NCI-H510A treated with DMSO at 0.1 percent for 48 hours (cell line): Measurements from ENCODE around the gene THRA.

ENCODE experiments used
- DNase-seq: peaks from one replicate; lab custom pipeline; 2025; lab: John Stamatoyannopoulos, UW

Gene THRA

DNA sequence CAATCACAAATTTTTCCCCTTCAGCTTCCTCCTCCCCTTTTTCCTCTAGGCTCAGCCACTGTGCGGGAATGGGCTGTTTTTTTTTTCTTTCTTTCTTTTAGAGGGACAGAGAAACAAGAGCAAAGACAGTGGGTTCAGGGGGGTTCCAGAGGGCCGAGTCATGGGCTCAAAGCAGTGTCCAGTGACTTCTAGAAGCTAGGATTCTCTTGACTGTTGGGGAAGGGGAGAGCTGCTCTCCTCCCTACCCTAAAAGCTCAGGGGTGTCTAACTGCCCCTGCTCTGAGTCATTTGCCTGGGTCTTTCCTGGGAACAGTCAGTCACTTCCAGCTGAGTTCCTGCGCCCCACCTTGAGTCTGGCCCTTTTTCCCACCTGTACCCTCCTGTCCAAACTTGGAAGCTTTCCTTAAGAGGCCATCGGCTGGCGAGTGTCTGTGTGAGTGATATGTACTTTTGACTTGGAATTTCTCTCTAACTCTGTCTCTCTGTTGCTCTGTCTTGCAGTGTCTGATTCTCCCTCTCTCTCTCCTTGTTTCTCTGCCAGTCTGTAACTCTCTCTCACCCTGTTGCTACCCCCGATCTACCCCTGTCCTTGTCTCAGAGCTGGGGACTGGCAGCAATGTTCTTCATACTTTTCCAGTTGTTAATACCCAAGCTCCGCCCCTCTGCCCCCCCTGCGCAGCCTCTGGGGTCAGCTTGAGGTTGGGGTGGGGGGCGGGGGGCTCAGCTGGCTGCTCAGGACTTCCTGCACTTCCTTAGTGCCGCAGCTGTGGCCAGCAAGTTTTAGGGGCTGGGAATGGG is 2.4 kb downstream of the THRA start:
- no peak for DNase-seq

DNA sequence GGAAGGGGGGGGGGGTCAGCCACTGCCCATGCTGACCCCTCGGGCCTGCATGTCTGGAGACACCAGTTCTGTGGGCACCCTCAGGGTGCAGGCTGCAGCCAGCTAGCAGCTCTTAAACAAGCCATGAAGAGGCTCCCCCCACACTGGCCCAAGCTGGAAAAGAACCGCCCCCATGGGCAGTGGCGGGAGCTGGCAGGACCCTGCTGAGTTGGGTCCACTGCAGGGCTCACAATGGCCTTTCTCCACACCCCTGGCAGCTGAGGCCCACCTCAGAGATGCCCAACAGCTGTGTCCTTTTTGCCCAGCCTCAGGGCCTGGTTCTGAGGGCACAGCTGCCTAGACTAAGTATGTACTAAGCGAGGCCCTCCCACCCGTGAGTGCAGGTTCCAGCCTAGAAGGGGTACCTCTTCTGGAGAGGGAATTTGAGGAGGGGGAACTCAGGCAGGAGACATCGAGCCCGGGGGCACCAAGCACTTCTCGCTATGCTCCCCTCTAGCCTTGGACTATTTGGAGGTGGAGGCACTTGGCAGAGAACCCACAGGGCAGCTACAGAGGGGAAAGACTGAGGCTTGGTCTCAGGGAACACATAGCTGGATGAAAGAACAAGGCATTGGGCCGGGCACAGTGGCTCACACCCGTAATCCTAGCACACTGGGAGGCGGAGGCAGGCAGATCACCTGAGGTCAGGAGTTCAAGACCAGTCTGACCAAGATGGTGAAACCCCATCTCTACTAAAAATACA is 3.2 kb downstream of the THRA start:
- no peak for DNase-seq

DNA sequence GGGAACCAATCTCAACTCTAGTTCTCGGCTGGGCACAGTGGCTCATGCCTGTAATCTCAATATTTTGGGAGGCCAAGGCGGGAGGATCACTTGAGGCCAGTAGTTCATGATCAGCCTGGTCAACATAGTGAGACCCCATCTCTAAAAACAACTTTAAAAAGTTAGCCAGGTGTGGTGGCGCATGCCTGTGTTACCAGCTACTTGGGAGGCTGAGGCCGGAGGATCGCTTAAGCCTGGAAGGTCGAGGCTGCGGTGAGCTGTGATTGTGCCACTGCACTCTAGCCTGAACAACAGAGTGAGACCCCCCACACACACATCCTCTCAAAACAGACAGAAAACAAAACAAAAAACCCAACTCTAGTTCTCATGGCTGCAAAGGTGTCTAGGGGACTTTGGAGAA is 4.9 kb downstream of the THRA start:
- DNase-seq: no peak

DNA sequence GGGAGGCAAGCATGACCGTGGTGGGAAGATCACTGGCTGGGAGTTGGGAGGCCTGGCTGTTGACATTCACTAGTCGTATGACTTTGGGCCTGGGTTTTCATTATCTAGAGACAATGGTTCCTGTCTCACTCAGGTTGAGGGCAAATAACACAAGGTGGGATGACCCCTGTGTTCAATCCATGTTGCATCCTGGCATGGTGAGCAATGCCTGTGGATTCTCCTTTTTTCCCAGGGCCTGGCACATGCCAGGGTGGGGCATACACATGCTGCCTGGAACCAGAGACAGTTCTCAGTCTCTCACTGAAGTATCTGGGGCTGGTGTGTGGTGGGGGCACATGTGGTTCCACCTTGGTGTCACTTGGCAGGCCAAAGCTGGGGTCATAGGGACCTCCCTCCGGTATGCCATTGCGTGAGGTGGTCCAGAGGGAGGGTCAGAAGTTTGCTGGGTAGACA is 5.4 kb downstream of the THRA start:
- no peak for DNase-seq

DNA sequence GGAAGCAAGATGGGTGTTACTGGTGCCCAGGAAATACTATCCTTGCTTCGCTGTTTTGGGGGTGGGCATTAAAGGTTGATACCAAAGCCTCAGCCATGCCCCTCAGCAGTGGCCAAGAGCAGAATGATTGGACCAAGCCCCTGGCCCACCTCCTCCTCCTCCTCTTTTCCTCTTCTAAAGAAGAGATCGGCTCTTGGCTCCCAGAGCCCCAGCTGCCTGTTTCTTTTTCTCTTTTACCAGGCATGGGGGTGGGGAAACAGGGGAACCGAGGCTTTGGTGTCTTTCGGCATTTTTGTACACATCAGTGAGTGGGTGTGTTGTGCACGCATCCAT is 5.8 kb downstream of the THRA start:
- DNase-seq: no peak

DNA sequence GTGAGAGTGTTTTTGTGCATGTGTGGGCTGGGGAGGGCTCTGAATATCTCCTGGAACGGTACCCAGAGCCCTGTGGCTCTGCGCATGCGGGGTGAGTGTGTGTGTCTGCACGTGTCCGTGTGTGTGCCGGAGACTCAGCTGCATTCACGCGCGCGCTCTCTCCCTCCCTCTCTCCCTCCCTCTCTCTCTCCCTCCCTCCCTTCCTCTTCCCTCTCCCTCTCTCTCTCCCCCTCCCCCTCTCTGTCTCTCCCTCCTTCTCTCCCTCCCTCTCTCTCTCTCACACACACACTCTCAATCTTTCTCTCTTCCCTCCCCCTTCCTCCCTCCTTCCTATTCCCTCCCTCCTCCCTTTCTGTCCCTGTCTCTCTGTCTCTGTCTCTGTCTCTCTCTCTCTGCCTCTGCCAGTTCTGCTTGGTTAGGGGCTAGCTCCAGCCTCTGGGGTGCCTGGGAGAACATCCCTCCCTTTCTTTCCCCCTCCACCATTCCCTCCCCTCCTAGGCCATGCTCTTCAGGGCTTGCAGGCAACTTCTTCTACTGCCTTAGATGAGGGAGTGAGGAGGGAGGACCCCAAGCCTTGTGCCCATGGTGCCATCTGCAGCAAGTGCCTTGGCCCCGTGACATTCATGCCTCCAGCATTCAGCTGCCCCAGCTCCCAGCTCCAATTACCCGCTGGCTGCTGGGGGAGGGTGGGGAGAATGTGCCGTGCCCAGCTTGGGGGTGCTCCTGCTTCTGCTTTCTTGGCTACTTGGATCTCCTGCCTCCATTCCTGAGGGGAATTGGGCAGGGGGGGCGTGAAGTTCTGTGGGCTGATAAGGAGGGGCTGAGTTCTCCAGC is 6.4 kb downstream of the THRA start:
- DNase-seq: peak; percentile 75

DNA sequence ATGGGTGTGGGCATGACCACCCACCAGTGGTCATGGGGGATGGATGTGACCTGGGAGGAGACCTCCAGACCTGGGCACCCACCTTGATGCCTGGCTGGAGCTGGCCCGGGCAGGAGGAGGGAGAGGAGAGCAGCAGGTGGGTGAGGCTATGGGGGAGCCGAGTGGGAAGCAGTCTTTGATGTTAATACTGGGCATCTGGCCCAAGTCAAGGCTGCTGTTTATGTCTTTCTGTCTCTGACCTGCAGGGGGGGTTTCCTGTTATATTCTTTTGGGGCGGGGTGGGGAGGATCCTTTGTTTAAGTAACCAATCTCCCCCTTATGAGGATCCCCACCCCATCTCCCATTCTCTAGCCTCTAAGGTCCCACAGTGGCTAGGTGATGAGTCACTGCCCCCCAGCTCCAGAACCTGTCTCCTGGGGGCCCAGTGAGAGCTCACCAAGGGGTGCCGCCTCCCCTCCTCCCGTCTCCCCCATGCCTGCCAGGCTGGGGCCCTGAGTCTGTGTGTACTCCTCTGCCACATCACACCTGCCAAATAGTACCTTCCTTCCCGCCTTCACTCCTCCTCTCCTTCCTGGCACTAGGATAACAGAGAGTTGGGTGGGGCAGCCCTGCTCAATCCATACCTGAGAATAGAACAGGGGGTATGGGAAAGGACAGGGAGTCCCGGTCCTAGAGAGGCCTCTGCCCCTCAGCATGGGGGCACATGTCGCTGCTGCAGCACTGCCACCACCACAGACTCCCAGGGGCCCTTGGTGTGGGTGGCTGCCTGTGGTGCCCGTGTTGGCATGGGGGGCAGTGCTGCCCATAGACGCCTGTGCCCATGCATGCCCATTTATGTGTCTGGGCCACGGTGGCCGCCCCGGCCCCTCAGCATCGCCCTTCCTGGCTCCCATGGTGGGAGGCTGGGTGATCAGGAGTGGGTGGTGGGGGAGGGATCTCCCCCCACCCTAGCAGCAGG is 7.3 kb downstream of the THRA start:
- DNase-seq: peak; percentile 75

DNA sequence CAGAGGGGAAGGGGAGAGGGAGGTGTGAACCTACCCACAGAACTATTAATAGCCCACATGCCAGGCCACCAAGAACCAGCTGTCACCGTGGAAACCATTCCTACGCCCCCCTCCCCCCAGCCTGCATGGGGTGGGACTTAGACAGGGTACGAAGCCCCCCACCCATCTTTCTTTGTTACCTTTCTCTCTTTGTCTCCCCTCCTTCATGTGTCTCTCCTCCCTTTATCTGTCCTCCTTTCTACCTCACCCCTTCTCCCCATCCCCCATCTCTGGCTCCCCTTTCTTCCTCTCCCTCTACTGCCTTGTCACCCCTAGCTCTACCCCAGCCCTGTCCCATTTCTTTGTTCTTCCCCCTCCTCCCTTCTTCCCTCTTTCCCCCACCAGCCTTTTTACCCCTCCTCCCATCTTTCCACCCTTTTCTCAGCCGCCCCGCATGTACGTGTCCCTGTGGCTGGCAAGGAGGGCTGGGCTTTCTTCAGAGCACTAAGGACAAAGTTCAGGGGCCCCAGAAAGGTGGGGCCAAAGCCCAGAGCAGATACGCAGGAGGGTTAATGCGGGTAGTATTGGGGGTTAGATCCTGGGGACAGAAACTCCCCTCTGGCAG is 8.0 kb downstream of the THRA start:
- DNase-seq: no peak

DNA sequence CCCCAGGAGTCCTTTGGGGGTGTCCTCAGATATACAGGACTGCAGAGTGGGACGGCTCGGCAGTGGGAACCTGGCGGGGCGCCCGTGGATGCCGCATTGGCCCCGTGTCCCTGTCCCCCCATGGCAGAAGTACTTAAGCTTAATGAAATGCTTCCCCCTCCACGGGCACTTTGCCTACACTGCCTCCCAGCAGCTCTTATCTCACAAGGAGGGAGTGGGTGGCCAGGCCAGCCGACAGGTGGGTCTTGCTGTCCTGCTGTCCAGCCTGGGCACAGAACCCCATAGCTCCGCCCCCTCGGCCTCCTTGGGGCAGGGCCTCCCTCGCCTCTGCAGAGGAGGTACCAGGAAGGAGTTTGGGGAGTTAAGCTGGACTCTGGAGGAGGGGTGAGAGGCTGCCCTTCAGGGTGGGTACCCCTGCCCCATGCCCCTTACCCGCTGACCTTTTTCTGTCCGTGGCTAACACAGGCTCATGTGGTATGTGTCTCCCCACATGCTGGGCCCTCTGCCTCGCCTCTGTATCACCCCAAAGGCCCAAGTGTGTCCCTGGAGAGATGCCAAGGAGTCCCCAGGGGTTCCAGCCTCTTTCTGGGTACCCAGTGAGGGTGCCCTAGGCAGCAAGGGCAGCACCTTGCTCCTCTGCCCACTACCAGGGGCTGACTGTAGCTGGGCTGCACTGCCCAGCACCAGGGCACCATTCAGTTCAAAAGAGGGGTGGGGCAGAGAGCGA is 8.7 kb downstream of the THRA start:
- DNase-seq: peak; percentile 47

DNA sequence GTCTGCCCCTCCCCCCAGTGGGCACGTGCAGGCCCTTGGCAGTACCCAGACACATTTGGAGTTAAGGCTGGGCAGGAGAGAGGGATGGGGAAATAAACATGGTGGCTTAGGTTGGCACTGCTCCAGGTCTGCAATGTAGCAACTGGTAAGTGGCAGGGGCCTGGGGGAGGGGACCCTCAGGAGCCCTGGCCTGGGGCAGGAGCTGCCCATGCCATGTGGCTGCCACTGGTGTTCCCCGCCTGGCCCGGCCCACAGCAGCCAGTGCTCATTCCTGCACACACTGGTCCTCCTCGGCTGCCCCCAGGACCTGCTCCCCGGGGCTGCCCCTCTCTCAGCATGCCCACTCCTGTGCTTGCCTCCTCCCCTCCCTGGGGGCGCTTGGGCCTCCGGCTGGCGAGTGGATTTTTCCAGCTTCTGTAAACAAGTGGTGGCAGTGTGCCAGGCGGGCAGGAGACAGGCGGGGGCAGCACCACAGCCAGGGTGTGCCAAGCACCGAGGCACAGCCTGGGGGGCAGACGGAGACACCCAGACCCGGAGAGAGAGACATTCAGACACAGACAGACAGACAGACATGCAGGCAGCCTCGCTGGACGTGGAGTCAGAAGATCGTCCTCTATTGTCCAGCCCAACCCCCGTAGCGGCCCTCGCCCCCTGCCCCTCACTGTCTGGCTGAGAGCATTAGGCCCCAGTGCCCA is 9.4 kb downstream of the THRA start:
- DNase-seq: peak; percentile 89

DNA sequence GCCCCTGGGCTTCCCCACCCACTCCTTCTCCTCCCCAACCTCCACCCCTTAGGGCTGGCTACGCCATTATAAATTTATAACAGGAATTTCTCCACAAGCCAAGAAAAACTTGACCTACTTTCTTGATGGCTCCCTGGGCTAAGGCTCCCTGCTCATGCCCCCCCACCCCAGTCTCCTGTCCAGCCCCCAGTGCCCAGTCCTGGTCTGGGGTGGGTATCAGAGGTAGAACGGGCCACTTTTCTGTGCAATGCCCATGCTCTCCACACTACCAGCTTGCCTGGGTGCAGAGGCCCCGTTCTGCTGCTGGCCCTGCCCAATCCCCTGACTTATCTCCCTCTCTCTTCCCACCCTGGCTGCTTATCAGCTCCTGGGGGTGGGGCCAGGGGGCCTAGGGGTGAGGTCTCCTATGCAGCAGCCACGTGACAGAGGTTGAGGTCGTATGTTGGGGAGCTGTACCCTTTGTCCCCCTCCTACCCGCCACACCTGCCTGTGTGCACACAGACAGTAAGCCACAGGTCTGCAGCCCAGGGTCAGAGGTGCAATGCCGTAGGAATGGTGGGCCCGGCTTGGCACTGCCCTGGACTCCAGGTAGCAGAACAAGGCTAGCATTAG is 10.1 kb downstream of the THRA start:
- no peak for DNase-seq

DNA sequence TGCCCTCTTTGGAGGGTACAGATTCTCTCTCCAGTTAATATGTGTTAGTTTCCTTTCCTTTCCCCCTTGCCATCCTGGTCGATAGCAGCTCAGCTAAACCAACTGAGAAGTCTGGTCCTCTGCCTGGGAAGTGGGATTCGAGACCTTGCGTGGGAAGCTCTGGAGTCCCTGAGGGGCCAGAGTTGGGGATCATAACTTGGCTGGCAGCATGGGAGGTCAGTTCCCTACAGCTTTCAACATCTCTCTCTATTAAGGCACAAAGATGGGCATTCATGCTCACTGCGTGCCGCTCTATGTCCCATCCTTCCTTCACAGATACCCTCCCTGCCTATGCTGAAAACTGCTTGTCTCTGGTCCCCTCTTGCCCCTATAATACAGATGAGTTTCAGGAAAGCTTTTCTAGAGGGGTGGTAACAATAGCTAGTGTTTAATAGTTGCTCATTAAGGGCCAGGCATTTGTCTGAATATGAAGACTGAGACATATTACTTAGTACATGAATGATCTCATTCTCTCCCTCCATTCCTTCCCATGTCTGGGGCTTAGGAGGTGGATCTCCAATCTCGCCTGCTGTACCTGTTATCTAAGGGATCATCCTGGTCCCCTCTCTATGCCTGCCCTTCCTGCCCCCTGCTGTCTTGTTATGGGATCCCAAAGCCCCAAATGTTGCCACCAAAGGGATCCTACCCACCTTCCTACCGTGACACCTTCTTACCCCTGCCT is 10.8 kb downstream of the THRA start:
- no peak for DNase-seq

DNA sequence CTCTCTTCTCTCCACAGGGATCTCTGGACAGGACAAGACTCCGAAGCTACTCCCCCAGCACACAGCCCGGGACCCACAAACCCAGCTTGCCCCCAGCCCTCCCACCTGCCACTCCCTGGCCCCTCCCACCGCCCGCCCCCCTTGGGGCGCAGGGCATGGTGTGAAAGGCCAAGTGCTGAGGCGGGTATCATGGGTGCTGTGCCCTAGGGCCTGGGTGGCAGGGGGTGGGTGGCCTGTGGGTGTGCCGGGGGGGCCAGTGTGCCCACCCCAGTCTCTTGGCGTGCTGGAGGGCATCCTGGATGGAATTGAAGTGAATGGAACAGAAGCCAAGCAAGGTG is 11.4 kb downstream of the THRA start:
- DNase-seq: no peak

DNA sequence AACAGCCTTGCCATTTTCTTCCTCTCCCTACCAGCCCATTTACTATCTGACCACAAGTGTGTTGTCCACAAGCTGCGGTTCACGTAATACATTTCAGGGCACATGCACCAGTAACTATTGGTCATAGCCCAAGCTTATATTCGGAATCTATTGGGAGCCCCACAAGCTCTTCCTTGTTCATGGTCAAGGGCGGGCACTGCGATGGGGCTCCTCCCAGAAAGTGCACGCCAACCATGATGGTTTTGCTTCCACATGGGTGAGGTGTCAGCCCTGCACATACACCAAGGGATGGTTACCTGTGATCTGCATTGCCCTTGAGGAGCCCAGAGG is 12.1 kb downstream of the THRA start:
- peak; percentile 46 for DNase-seq

DNA sequence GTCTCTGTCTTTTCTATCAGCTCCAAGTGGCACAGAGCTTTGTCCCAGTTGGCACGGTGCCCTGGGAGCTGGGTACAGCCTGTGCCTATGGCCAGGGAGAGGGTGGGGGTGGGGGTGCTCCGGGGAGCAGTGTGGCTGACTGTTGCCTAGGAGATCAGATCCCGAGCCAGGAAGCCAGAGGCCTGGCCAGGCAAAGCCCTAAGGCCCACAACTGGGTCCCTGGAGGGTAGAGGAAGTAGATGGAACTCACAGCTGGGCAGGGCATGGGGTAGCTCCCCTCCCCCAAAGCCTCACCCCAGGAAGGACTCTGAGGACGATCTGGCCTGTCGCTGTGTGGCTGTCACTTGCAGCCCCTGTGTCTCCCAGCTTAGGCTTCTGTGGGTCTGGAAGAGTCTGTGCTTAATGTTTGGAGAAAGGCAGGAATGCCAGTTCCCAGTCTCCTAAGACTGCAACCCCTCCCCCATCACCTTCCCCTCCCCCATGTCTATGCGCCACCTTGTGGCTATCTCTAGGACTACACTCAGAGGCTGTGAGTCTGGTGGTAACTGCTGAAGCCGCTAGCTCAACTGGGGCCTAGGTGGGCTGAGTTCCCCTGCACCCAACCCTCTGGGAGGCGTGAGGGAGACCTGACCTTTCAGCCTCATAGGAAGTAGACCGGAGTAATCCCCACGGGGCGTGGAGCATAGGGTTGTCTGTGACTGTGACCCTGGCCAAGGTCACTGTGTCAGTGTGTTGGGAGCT is 12.6 kb downstream of the THRA start:
- peak; percentile 55 for DNase-seq

DNA sequence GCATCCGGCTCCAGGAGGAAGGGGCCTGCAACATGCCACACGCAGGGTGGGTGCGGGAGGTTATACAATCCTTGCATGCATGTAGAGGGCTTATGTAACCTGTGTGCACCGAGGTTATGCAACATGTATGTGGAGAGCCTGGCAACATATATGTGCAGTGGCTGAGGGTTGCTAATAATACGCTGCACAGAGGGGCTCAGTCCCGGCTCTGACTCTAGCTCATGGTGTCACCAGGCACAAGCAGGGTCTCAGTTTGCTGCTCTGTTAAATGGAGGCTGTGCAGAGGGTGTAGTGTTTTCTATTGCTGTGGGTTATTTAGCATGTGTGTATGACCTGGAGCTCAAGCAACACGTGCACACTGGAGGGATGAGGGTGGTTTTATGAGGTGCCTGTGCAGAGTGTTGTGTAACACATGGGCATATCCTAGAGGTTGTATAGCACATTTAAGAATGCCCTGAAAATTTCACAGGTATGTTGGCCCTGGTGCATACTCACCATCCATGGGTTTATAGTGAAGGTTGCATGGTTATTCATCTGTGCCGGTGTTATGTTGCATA is 13.3 kb downstream of the THRA start:
- DNase-seq: no peak

DNA sequence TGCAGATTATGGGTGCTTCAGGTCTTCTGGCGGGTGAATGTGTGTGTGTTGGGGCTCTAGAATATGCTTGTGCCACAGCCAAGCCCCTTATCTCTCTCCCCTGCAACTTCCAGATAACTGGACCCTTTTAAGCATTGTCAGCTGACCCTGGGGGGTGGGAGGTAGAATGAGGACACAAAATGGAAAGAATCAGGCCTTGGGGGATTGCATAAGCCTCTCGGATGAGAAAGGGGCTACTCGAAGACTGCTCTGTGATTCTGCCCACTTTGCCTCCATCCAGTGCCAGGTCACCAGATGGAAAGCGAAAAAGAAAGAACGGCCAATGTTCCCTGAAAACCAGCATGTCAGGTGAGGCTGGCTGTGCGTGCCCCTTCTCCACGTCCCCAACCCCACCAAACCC is 13.8 kb downstream of the THRA start:
- DNase-seq: no peak

DNA sequence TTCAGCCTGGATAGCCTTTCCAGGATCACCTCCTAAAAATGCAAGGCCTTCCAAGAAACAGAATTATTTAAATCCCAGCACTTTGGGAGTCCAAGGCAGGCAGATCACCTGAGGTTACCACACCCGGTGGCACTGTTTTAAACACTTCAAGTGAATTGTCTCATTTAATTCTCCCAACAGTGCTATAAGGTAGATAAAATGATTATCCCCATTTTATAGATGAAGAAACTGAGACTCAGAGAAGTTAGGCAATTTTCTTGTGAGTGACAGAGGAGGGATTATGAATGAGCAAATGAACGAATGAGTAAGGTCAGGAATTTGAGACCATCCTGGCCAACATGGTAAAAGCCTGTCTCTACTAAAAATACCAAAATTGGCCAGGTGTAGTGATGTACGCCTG is 16.8 kb downstream of the THRA start:
- DNase-seq: no peak
